ENCODE results near the gene BCAS3.

- TF ChIP-seq POLR2A (IDR thresholded peaks at IDR 0.05): no peak
- TF ChIP-seq CTCF (IDR thresholded peaks at IDR 0.05): no peak
These were observed 483.3 kb downstream of the BCAS3 start for GRCh38 chr17:61160789-61161445.

Data from ovary (tissue), 3 donors.